ENCODE results near the gene BDH1.
"Not testable (repeated sequence)": the region's sequence is repeated elsewhere in the genome, so short reads cannot be mapped to it uniquely, and the experiment has no call there.

BDH1 gene

DNA sequence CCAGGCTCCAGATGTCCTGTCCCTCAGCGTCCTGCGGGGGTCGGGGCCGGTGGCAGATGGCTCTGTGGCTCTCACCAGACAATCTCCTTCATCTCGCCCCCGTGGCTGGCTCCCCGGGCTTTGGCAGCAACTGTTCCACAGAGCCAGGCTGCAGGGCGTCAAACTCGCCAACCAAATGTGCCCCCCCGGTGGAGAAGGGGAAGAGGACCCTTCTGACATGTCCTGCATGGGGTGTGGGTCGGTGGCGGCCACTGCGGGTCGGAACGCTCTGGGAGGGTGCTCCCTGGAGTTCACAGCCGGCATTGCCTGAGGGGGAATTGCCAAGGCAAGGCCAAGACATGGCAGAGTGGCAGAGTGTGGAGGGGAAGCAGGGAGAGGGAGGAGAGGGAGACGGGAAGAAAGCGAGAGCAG is 36.0 kb downstream of the BDH1 start:
- DNase-seq, result no peak
- Histone ChIP-seq H3K27me3 (ENCODE audit: control insufficient read depth in 1 of 2, insufficient read depth in 1 of 2, low read length in 2 of 2) (peaks cover 0 to 14% of the 10 kb centered on the region in 2 experiments), H3K4me1 (ENCODE audit: control insufficient read depth, insufficient read depth, low read depth, low read length) (peaks cover 48% of the 10 kb centered on the region), H3K27ac (ENCODE audit: low read length, poor library complexity, severe bottlenecking) (peak overlapping the region; percentile 99), H3K36me3 (ENCODE audit: control insufficient read depth in 1 of 2, insufficient read depth in 2 of 2, low read depth in 1 of 2, low read length in 2 of 2) (peaks cover 0 to 8% of the 10 kb centered on the region in 2 experiments), H3K79me1 (replicated peaks; ENCODE audit: low read length, poor library complexity, severe bottlenecking) (no peaks in the 10 kb centered on the region), H3K18ac (ENCODE audit: low read depth in 1 of 2, low read length in 2 of 2) (peak overlapping the region; percentile 1 to 64), H3K23ac (ENCODE audit: low read length in 2 of 2) (no peak overlapping the region), H3K9ac (ENCODE audit: low read length) (no peak overlapping the region), H3K9me3 (ENCODE audit: control insufficient read depth, low read length) (no peaks in the 10 kb centered on the region), H2BK12ac (ENCODE audit: low read length in 2 of 2) (peak overlapping the region; percentile 42 to 85), H4K8ac (ENCODE audit: low read length) (peak overlapping the region; percentile 77), H2AK5ac (ENCODE audit: low read length, severe bottlenecking) (peak overlapping the region; percentile 62), H2BK15ac (ENCODE audit: low read depth, poor library complexity, severe bottlenecking) (peak overlapping the region; percentile 15), H2BK5ac (ENCODE audit: low read depth, low read length, poor library complexity, severe bottlenecking) (peak overlapping the region; percentile 99), H3K4me2 (ENCODE audit: low read length, poor library complexity, severe bottlenecking) (no peak overlapping the region), H3K4me3 (ENCODE audit: insufficient read depth in 1 of 2, low read depth in 1 of 2, low read length in 2 of 2) (no peak overlapping the region), H3K4ac (ENCODE audit: low read depth in 1 of 2, low read length in 2 of 2) (peak overlapping the region in 1 of 2 experiments; percentile 3), H2BK120ac (ENCODE audit: low read depth, low read length) (no peak overlapping the region), H2AFZ (ENCODE audit: low read depth, low read length) (no peak overlapping the region), H3K14ac (ENCODE audit: low read length in 2 of 2) (no peak overlapping the region), H4K91ac (ENCODE audit: low read length) (peak overlapping the region; percentile 93)
- WGBS, result 91% methylated on average over 17 of the region's 18 CpGs

DNA sequence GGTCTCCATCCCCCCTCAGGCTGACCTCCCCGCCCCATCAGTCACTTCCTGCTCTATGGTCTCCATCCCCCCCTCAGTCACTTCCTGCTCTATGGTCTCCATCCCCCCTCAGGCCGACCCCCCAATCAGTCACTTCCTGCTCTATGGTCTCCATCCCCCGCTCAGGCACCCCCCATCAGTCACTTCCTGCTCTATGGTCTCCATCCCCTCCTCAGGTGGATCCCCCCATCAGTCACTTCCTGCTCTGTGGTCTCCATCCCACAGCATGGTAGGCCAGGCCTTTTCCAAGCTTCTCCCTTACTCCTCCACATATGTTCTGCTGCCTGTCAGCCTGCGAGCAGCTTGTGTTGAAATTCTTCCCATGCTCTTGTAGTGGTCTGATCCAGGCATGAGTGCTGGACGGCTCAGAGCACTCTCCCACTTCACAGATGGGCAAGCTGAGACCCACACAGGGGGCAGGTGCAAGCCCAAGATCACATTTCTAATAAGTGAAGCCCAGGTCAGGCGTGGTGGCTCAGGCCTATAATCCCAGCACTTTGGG is 36.8 kb downstream of the BDH1 start:
- Histone ChIP-seq H2BK12ac (ENCODE audit: low read length in 2 of 2) (peak overlapping the region in 1 of 2 experiments; percentile 12), H2AFZ (ENCODE audit: low read depth, low read length) (no peak overlapping the region), H3K4me2 (ENCODE audit: low read length, poor library complexity, severe bottlenecking) (no peak overlapping the region), H3K4ac (ENCODE audit: low read depth in 1 of 2, low read length in 2 of 2) (no peak overlapping the region), H3K36me3 (ENCODE audit: control insufficient read depth in 1 of 2, insufficient read depth in 2 of 2, low read depth in 1 of 2, low read length in 2 of 2) (peaks cover 0 to 7% of the 10 kb centered on the region in 2 experiments), H3K9me3 (ENCODE audit: control insufficient read depth, low read length) (no peaks in the 10 kb centered on the region), H4K8ac (ENCODE audit: low read length) (no peak overlapping the region), H3K23ac (ENCODE audit: low read length in 2 of 2) (no peak overlapping the region), H3K14ac (ENCODE audit: low read length in 2 of 2) (no peak overlapping the region), H3K79me1 (replicated peaks; ENCODE audit: low read length, poor library complexity, severe bottlenecking) (no peaks in the 10 kb centered on the region), H2AK5ac (ENCODE audit: low read length, severe bottlenecking) (peak overlapping the region; percentile 96), H4K91ac (ENCODE audit: low read length) (no peak overlapping the region), H2BK15ac (ENCODE audit: low read depth, poor library complexity, severe bottlenecking) (no peak overlapping the region), H3K27me3 (ENCODE audit: control insufficient read depth in 1 of 2, insufficient read depth in 1 of 2, low read length in 2 of 2) (peaks cover 0 to 6% of the 10 kb centered on the region in 2 experiments), H3K27ac (ENCODE audit: low read length, poor library complexity, severe bottlenecking) (peak overlapping the region; percentile 74), H3K18ac (ENCODE audit: low read depth in 1 of 2, low read length in 2 of 2) (no peak overlapping the region), H2BK120ac (ENCODE audit: low read depth, low read length) (no peak overlapping the region), H3K9ac (ENCODE audit: low read length) (no peak overlapping the region), H3K4me3 (ENCODE audit: insufficient read depth in 1 of 2, low read depth in 1 of 2, low read length in 2 of 2) (no peak overlapping the region), H3K4me1 (ENCODE audit: control insufficient read depth, insufficient read depth, low read depth, low read length) (peaks cover 50% of the 10 kb centered on the region), H2BK5ac (ENCODE audit: low read depth, low read length, poor library complexity, severe bottlenecking) (no peak overlapping the region)
- WGBS, result 94% methylated on average over 5 of the region's 6 CpGs
- no peak for DNase-seq

DNA sequence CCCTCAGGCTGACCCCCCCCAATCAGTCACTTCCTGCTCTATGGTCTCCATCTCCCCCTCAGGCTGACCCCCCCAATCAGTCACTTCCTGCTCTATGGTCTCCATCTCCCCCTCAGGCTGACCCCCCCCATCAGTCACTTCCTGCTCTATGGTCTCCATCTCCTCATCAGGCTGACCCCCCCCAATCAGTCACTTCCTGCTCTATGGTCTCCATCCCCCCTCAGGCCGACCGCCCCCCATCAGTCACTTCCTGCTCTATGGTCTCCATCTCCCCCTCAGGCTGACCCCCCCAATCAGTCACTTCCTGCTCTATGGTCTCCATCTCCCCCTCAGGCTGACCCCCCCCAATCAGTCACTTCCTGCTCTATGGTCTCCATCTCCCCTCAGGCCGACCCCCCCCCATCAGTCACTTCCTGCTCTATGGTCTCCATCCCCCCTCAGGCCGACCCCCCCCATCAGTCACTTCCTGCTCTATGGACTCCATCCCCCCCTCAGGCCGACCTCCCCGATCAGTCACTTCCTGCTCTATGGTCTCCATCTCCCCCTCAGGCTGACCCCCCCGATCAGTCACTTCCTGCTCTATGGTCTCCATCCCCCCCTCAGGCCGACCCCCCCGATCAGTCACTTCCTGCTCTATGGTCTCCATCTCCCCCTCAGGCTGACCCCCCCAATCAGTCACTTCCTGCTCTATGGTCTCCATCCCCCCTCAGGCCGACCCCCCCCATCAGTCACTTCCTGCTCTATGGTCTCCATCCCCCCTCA is 37.7 kb downstream of the BDH1 start:
- H3K4ac ChIP-seq (ENCODE audit: low read depth in 1 of 2, low read length in 2 of 2); H3K14ac ChIP-seq (ENCODE audit: low read length in 2 of 2); H3K23ac ChIP-seq (ENCODE audit: low read length in 2 of 2); H3K9ac ChIP-seq (ENCODE audit: low read length); H3K27ac ChIP-seq (ENCODE audit: low read length, poor library complexity, severe bottlenecking); H3K9me3 ChIP-seq (ENCODE audit: control insufficient read depth, low read length); H4K91ac ChIP-seq (ENCODE audit: low read length); H2BK12ac ChIP-seq (ENCODE audit: low read length in 2 of 2); H3K79me1 ChIP-seq (replicated peaks; ENCODE audit: low read length, poor library complexity, severe bottlenecking); H3K36me3 ChIP-seq (ENCODE audit: control insufficient read depth in 1 of 2, insufficient read depth in 2 of 2, low read depth in 1 of 2, low read length in 2 of 2); H3K4me3 ChIP-seq (ENCODE audit: insufficient read depth in 1 of 2, low read depth in 1 of 2, low read length in 2 of 2); H2BK120ac ChIP-seq (ENCODE audit: low read depth, low read length); H2AK5ac ChIP-seq (ENCODE audit: low read length, severe bottlenecking); H3K27me3 ChIP-seq (ENCODE audit: control insufficient read depth in 1 of 2, insufficient read depth in 1 of 2, low read length in 2 of 2); H2BK5ac ChIP-seq (ENCODE audit: low read depth, low read length, poor library complexity, severe bottlenecking); H4K8ac ChIP-seq (ENCODE audit: low read length); H2BK15ac ChIP-seq (ENCODE audit: low read depth, poor library complexity, severe bottlenecking); H3K18ac ChIP-seq (ENCODE audit: low read depth in 1 of 2, low read length in 2 of 2); DNase-seq; H3K4me2 ChIP-seq (ENCODE audit: low read length, poor library complexity, severe bottlenecking); H2AFZ ChIP-seq (ENCODE audit: low read depth, low read length): not testable (repeated sequence)
- 86% methylated on average over 3 of the region's 10 CpGs for WGBS
- peaks cover 49% of the 10 kb centered on the region for H3K4me1 ChIP-seq (ENCODE audit: control insufficient read depth, insufficient read depth, low read depth, low read length)

DNA sequence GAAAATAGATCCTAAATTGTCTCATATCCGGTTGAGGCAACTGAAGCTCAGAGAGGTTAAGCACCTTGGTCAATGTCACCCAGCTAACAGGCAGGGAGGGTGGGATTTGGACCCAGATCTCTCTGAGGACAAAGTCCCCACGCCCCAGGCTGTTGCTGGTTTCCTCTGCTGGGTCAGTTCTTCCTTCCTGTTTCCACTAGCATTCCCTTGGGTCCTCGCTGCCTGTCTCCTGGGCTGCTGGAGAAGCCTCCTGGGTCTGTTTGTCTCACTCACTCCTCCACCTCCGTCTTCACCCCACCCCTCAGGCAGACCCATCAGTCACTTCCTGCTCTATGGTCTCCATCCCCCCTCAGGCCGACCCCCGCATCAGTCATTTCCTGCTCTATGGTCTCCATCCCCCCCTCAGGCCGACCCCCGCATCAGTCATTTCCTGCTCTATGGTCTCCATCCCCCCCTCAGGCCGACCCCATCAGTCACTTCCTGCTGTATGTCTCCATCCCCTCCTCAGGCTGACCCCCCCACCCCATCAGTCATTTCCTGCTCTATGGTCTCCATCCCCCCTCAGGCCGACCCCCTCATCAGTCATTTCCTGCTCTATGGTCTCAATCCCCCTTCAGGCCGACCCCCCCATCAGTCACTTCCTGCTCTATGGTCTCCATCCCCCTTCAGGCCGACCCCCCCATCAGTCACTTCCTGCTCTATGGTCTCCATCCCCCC is 38.7 kb downstream of the BDH1 start:
- H3K4me3 ChIP-seq (ENCODE audit: insufficient read depth in 1 of 2, low read depth in 1 of 2, low read length in 2 of 2), result peak overlapping the region in 1 of 2 experiments; percentile 41
- peak overlapping the region; percentile 26 for H2BK15ac ChIP-seq (ENCODE audit: low read depth, poor library complexity, severe bottlenecking)
- not testable (repeated sequence) for H3K23ac ChIP-seq (ENCODE audit: low read length in 2 of 2); H3K27me3 ChIP-seq (ENCODE audit: control insufficient read depth in 1 of 2, insufficient read depth in 1 of 2, low read length in 2 of 2); H3K9me3 ChIP-seq (ENCODE audit: control insufficient read depth, low read length); DNase-seq; H3K79me1 ChIP-seq (replicated peaks; ENCODE audit: low read length, poor library complexity, severe bottlenecking)
- peak overlapping the region; percentile 55 for H2BK120ac ChIP-seq (ENCODE audit: low read depth, low read length)
- H3K18ac ChIP-seq (ENCODE audit: low read depth in 1 of 2, low read length in 2 of 2), result peak overlapping the region; percentile 64 to 88
- peaks cover 39% of the 10 kb centered on the region for H3K4me1 ChIP-seq (ENCODE audit: control insufficient read depth, insufficient read depth, low read depth, low read length)
- peak overlapping the region; percentile 56 for H3K4me2 ChIP-seq (ENCODE audit: low read length, poor library complexity, severe bottlenecking)
- H3K36me3 ChIP-seq (ENCODE audit: control insufficient read depth in 1 of 2, insufficient read depth in 2 of 2, low read depth in 1 of 2, low read length in 2 of 2), result peaks cover 0 to 19% of the 10 kb centered on the region in 2 experiments
- WGBS, result 17% methylated on average over 6 of the region's 12 CpGs
- H3K27ac ChIP-seq (ENCODE audit: low read length, poor library complexity, severe bottlenecking), result peak overlapping the region; percentile 97
- H3K9ac ChIP-seq (ENCODE audit: low read length), result peak overlapping the region; percentile 55
- peak overlapping the region; percentile 97 for H2AK5ac ChIP-seq (ENCODE audit: low read length, severe bottlenecking)
- peak overlapping the region; percentile 60 for H4K91ac ChIP-seq (ENCODE audit: low read length)
- peak overlapping the region; percentile 65 for H2AFZ ChIP-seq (ENCODE audit: low read depth, low read length)
- peak overlapping the region in 1 of 2 experiments; percentile 10 for H2BK12ac ChIP-seq (ENCODE audit: low read length in 2 of 2)
- peak overlapping the region; percentile 80 for H4K8ac ChIP-seq (ENCODE audit: low read length)
- peak overlapping the region in 1 of 2 experiments; percentile 46 for H3K14ac ChIP-seq (ENCODE audit: low read length in 2 of 2)
- H2BK5ac ChIP-seq (ENCODE audit: low read depth, low read length, poor library complexity, severe bottlenecking), result peak overlapping the region; percentile 97
- peak overlapping the region; percentile 84 to 88 for H3K4ac ChIP-seq (ENCODE audit: low read depth in 1 of 2, low read length in 2 of 2)
